Activated CD8-positive, alpha-beta memory T cell treated with anti-CD3 and anti-CD28 coated beads for 36 hours (primary cell): ENCODE data around the gene SPECC1L. TPM values are rescaled to one million over a fixed set of nuclear protein-coding genes. Genes with fewer than 3 reads are reported as not detected.
"Not testable (repeated sequence)": the region's sequence is repeated elsewhere in the genome, so short reads cannot be mapped to it uniquely, and the experiment has no call there.

ENCODE experiments used
- CTCF ChIA-PET: fragments of 350-600 bp; sonication (Branson Sonifier 250); formaldehyde crosslinking; loops from one replicate; lab custom pipeline; 2021; ENCODE audit warnings: antibody characterized with exemption; lab: Charles Lee
- POLR2A ChIA-PET: fragments of 350-600 bp; sonication (Branson Sonifier 250); formaldehyde crosslinking; loops from one replicate; lab custom pipeline; 2021; ENCODE audit warnings: antibody characterized with exemption; lab: Charles Lee
- total RNA-seq, 2 experiments: library from RNA; stranded (reverse); gene quantifications; one replicate each; pipeline ENCODE4 v1.2.3, GENCODE V29; 2021

SPECC1L gene
- total RNA-seq, 2 experiments from 2014 or later, result 53.8 to 55.5 TPM

DNA sequence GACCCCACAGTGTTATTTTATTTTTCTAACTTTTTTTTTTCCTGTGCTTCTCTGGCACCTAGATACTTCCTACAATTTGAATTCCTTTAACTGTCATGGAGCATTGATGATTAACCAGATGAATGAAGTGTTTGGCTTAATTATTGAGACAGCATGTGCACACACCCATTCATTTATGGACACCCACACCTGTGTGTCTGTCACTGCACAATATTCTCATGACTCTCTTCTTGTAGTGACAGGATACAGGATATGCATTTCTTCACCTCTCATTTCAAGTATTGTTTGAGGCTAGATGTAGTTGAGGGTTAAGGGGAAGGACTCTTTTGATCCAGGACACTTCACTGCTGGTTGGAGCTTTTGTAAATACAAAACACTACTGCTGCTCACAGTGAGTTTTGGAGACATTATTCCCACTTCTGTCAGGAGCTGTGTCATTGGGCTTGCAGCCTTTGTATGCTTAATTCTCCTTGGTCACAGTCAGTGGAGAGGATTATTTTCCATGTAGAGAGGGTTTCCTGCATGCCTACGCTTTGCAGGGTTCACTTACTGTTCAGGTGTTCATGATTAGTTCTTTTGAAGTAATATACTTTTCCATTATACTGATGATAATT is 33.5 kb downstream of the SPECC1L start:
- POLR2A ChIA-PET, result interaction anchor here (0.6 kb wide), 1 partner anchor 24 kb away, joined by 4 read pairs; no protein-coding TSS in a partner anchor
- CTCF ChIA-PET, result no interaction called here

DNA sequence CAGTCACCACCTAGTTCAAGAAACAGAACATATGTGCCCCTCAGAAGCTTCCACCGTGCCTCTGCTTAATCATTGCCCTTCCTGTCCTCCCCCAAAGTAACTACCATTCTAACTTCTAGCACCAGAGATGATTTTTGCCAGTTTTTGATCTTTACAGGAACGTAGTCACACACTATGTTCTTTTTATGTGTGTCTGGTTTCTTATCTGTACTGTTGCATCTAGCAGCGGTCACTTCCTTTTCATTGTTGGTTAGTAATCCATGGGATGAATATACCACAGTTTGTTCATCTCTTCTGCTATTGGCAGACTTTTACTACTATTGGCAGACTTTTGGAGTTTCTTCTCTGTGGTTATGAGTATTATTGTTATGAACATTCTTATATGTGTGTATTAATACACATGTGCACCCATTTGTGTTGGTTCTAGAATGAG is 34.6 kb downstream of the SPECC1L start:
- CTCF ChIA-PET, result no interaction called here
- POLR2A ChIA-PET, result no interaction called here

DNA sequence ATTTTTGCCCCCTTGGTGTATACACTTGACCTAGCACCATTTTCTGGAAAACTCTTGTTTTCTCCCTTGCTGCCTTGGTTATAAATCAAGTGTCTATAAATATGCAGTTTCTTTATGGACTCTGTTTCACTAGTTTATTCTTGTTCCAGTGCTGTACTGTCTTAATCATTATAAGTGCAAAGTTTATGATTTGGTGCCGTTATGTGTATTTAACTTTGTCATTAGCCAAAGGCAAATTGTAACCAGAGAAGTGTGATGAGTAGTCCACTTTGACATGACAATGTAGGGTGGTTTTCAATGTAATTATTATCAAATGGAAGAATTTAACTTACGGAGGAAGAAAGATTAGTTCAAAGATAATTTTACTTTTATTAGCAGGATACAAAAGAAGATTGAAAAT is 40.3 kb downstream of the SPECC1L start:
- CTCF ChIA-PET, result no interaction called here
- POLR2A ChIA-PET, result no interaction called here

DNA sequence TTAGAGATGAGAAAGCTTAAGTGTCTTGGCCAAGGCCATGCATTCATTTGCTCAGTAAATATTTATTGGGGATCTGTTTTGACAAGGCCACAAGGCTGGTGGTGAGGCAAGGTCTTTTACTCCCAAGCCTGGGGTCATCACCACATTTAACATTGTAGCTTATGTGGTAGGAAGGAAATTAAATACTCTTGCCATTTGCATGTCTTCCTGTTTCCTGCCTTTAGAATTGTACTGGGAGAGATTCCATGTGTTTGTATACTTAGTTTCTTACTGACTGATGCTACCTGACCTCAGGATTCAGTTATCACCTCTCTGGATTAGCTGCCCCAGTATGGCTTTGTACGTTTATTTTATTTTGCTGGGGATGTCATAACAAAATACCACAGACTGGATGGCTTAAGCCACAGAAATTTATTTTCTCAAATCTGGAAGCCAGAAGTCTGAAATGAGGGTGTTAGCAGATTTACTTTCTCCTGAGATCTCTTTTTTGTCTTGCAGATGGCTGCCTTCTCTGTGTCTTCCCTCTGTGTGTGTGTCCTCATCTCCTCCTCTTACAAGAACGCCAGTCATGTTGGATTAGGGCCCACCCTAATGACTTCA is 44.8 kb downstream of the SPECC1L start:
- CTCF ChIA-PET, result interaction anchor here (0.6 kb wide), 1 partner anchor 77 kb away, joined by 3 read pairs; no protein-coding TSS in a partner anchor
- POLR2A ChIA-PET, result no interaction called here

DNA sequence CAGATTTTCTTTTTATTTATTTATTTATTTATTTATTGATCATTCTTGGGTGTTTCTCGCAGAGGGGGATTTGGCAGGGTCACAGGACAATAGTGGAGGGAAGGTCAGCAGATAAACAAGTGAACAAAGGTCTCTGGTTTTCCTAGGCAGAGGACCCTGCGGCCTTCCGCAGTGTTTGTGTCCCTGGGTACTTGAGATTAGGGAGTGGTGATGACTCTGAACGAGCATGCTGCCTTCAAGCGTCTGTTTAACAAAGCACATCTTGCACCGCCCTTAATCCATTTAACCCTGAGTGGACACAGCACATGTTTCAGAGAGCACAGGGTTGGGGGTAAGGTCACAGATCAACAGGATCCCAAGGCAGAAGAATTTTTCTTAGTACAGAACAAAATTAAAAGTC is 45.6 kb downstream of the SPECC1L start:
- CTCF ChIA-PET, POLR2A ChIA-PET: not testable (repeated sequence)

DNA sequence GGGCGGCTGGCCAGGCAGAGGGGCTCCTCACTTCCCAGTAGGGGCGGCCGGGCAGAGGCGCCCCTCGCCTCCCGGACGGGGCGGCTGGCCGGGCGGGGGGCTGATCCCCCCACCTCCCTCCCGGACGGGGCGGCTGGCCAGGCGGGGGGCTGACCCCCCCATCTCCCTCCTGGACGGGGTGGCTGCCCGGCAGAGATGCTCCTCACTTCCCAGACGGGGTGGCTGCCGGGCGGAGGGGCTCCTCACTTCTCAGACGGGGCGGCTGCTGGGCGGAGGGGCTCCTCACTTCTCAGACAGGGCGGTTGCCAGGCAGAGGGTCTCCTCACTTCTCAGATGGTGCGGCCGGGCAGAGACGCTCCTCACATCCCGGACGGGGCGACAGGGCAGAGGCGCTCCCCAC is 46.9 kb downstream of the SPECC1L start:
- POLR2A ChIA-PET, CTCF ChIA-PET: not testable (repeated sequence)

DNA sequence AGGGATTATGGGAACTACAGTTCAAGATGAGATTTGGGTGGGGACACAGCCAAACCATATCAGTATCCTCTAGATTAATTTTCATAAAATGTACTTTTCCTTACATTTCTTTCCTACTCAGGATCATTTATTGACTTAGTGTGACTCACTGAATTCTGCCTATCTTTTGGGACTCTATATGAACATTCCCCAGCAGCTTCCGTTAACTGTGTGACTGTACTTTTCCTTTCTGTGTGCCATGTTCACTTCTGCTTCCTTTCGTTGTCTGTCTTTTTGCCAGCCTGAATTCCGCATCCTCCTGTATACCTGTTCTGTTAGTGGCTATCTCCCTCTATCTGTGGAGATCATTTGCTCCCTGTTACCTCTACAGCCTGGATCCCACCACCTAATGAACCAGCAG is 48.8 kb downstream of the SPECC1L start:
- POLR2A ChIA-PET, result no interaction called here
- CTCF ChIA-PET, result no interaction called here

DNA sequence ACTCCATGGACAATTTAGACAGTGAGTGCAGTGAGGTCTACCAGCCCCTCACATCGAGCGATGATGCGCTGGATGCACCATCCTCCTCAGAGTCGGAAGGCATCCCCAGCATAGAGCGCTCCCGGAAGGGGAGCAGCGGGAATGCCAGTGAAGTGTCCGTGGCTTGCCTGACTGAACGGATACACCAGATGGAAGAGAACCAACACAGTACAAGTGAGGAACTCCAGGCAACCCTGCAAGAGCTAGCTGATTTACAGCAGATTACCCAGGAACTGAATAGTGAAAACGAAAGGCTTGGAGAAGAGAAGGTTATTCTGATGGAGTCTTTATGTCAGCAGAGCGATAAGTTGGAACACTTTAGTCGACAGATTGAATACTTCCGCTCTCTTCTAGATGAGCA is 51.4 kb downstream of the SPECC1L start:
- POLR2A ChIA-PET, result no interaction called here
- CTCF ChIA-PET, result no interaction called here

DNA sequence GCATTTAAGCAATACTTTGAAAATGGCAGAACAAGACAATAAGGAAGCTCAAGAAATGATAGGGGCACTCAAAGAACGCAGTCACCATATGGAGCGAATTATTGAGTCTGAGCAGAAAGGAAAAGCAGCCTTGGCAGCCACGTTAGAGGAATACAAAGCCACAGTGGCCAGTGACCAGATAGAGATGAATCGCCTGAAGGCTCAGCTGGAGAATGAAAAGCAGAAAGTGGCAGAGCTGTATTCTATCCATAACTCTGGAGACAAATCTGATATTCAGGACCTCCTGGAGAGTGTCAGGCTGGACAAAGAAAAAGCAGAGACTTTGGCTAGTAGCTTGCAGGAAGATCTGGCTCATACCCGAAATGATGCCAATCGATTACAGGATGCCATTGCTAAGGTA is 51.9 kb downstream of the SPECC1L start:
- CTCF ChIA-PET, result no interaction called here
- POLR2A ChIA-PET, result no interaction called here

DNA sequence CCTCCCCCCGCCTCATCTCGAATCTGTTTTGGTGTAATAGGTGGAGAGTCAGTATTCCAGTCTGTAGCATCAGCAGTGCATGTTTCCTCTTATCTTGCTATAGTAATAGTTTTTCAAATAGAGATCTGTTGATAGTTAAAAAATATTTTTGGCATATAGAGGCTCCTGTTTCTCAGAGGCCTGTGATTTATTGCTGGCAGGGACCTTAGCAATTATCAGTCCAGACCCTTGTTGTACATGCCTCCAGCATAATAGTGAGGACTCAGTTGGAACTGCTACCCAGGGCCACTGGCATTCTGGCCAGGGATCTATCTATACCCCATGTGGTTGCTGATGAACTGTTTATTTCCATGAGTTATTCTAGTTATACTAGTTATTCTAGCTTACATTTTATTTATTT is 52.6 kb downstream of the SPECC1L start:
- ChIA-PET POLR2A (no interaction called here), CTCF (no interaction called here)

DNA sequence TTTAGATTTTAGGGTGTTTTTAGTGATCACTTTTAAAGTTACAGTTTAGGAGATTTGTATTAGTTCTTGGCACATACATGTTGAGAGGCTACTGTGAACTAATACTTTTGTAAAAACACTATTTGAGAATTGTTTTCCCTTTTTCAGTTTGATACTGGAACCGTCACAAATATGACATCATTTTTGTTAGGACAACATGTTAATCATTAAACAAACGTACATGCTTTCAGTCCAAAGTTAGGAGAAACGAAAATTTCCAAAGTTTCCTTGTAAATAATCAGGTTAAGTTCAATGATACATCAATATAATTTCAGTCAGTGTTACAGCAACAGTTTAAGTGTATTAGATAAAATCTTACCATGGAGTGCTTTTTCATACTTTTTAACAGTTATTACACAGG is 53.1 kb downstream of the SPECC1L start:
- ChIA-PET CTCF (no interaction called here), POLR2A (no interaction called here)

DNA sequence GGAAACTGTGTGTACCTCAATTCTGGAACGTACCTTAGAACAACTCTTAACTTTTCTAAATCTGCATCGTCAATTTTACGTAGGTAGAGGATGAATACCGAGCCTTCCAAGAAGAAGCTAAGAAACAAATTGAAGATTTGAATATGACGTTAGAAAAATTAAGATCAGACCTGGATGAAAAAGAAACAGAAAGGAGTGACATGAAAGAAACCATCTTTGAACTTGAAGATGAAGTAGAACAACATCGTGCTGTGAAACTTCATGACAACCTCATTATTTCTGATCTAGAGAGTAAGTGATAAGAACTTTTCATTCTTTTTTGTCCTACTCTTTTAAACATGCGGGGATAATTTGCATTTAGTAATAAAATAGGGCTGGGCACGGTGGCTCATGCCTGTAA is 53.5 kb downstream of the SPECC1L start:
- ChIA-PET CTCF (interaction anchor here (0.9 kb wide), 1 partner anchor 17 kb away, joined by 3 read pairs; no protein-coding TSS in a partner anchor), POLR2A (no interaction called here)

DNA sequence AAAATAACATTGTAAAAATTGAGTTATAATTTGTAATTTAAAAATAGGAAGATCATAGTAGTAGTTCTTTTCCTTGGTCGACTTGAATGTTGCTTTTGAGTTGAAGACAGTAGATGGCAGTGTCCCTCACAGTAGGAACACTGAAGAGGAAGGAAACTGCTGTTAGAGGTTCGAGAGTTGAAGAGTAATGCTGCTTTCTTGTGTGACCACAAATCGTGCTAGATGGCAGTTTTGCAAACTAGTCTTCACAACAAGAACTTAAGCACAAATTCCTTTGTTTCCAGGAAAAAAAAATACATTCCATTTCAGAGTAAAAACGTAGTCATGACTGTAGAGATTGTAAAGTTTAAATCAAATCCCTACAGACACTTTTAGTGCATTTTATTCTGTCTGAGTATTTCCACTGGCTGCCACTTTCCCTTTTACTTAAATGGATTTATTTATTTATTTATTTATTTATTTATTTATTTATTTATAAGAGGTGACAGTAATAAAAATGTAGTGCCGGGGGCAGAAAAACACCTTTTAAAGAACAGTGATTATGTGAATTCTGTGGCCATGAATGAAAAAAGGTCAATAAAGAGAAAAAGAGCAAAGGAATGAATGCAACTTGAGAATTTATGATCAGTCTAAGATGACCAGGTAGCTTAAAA is 54.6 kb downstream of the SPECC1L start:
- CTCF ChIA-PET, result no interaction called here

DNA sequence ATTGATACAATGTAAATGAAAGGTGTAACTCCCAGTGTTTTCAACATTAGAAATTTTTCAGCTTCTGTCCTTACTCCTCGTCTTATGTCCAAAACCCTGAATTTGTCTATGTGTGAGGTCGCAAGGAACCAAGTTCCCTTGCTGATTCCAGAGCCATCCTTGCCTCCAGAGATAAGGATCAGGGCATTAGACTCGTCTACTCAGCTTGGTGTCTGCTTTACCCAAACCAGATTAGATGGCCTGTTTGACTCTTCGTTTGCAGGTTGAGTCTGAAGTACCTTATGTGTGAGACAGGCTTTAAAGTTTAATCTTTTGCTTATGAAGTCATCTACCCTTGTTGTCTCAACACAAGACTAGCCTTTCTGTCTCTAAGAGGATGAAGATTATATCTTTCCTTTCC is 55.6 kb downstream of the SPECC1L start:
- POLR2A ChIA-PET, result interaction anchor here (0.6 kb wide), 1 partner anchor 97 kb away, joined by 3 read pairs; no protein-coding TSS in a partner anchor
- CTCF ChIA-PET, result no interaction called here

More for the DNA sequence above, 54.6 kb downstream of the SPECC1L start:
- POLR2A ChIA-PET, result no interaction called here

DNA sequence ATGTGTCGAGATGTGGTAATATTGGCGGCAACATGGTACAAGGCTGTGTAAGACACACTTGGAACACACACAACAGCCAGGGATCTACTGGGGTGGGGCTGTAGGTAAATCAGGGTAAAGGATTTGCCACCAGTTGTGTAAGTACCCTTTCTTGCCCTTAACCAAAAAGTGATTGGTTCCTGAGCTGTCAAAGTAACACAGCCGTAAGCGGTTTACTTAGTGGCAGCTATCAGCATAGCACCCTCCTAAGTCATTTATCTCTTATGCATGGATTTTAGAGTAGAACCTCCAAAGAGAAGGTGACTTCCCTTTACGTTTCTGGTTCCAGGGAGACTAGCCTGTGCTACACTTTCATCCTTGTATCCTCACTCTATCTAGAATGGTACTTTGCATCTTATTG is 57.2 kb downstream of the SPECC1L start:
- ChIA-PET CTCF (no interaction called here), POLR2A (interaction anchor here (0.7 kb wide), 1 partner anchor 62 kb away, joined by 6 read pairs; no protein-coding TSS in a partner anchor)

DNA sequence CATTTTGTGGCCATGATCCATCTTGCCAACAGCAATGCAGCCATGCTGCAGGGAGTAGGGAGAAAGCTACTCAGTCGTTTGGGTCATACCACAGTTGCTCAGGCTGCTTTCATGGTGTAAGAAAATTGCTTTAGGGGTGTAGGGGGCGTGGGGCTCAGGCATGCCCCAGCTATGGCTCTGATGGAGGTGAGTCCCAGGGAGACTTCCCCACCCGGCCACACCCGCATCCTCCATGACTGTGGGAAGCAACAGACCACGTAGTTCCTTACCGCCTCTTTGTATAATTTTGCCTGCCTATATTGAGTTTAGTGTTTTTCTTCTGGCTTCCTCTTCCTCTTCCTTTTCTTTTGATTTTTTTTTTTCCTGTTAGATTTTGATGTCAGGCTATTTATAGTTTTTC is 58.8 kb downstream of the SPECC1L start:
- POLR2A ChIA-PET, result no interaction called here
- CTCF ChIA-PET, result interaction anchor here (0.7 kb wide), 1 partner anchor 313 kb away, joined by 3 read pairs; no protein-coding TSS in a partner anchor

DNA sequence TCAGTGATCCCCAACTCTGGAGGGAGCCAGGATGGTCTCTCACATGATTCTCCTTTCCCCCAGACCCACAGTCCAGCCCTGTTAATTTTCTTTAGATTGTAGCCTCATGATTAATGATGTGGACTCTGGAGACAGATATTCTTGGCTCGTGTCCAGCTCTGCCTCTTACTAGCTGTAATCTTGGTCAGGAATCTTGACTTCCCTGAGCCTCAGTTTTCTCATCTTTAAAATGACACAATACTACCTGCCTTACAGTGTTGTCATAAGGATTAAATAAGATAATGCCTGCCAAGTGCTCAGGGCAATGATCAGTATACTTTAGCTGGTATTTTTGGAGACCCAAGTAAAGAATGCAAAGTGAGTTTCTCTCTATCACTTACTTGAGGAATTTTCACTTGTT is 60.0 kb downstream of the SPECC1L start:
- ChIA-PET CTCF (no interaction called here), POLR2A (no interaction called here)

DNA sequence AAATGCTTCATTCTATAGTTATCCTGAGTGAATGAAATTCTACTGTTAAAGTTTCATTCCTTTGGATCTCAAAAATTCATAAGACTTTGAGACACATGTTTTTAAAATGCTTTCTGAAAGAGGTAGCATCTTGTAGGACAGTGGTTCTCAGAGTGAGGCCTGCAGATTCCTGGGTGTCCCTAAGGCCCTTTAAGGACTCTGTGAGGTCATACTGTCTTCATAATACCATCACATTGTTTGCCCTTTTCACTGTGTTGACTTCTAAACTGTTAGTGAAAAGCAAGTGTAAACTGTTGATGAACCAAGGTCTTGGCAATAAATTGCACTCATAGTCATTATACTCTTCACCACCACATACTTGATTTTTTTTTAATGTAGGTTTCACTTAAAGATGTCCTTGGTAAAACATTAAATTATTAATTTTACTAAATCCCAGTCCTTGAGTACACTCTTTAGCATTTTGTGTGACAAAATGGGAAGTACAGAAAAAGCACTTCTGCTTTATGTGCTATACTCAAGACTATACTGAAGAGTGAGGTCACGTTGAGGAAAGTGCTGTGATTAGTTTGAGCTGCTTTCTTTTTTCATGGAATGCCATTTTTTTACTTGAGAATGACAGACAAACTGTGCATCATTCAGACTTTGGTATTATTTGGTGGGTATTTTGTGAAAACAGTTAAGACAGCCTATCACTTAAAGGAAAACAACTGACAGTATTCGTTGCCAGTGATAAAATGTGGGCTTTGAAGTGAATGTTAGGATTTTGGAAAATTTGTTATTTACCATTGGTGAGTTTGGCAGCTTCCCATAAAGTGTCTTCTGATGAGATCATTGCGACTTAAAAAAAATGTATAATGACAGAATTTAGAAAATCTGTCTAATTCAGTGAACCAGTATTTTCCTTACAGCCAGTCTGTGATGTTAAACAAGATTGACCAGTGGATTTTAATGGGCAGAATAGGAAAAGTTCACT is 61.1 kb downstream of the SPECC1L start:
- POLR2A ChIA-PET, result interaction anchor here (0.6 kb wide), 1 partner anchor 92 kb away, joined by 3 read pairs; no protein-coding TSS in a partner anchor
- CTCF ChIA-PET, result no interaction called here

DNA sequence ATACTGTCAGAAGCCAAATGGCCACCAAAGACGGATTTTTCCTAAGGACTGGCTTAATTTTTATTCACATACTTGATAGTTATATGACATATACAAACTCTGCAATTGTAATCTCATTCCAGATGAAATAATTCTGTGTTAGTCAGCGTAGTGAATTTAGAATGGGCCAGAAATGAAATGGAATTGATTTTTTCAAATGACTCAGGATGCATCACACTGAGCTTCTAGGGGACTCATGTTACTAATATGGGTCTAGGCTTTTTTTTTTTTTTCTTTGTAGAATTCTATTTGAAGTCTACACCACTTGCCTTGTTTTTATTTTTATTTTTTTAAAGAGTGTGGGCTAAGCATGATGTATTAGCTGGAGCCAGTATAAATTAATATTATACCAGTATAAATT is 62.7 kb downstream of the SPECC1L start:
- CTCF ChIA-PET, result no interaction called here
- POLR2A ChIA-PET, result no interaction called here
